ENCODE data around the gene PRTFDC1.

GRCh38 chr10:24891823-24892222, 60.6 kb downstream of the PRTFDC1 start:
- TF ChIP-seq CTCF (IDR thresholded peaks at IDR 0.05), result no peak
- TF ChIP-seq POLR2A (IDR thresholded peaks at IDR 0.05), result no peak

Data from esophagus squamous epithelium (tissue), 4 donors.